Large intestine (tissue), 3 donors: ENCODE data around the gene SNAP23. TPM values are rescaled to one million over a fixed set of nuclear protein-coding genes. Genes with fewer than 3 reads are reported as not detected.

Experiments
- DNase-seq, 2 donors: peaks; one replicate each; pipeline versions ENCODE4 v3.0.0 to v3.0.0-alpha.2; 2013
- H3K27ac ChIP-seq: one replicate; pipeline ENCODE4 v1.5.1; 2013; ENCODE audit warnings: low read length
- H3K27me3 ChIP-seq: 2 replicates; pipeline ENCODE4 v1.6.1; 2013; ENCODE audit warnings: low read length; ENCODE audit not compliant: control insufficient read depth, insufficient read depth
- H3K36me3 ChIP-seq: 2 replicates; pipeline ENCODE4 v1.6.1; 2013; ENCODE audit warnings: low read length; ENCODE audit not compliant: control insufficient read depth, insufficient read depth
- H3K4me1 ChIP-seq: one replicate; pipeline ENCODE4 v1.6.1; 2013; ENCODE audit warnings: low read length; ENCODE audit not compliant: control insufficient read depth, insufficient read depth
- H3K4me3 ChIP-seq: one replicate; pipeline ENCODE4 v1.5.1; 2013; ENCODE audit warnings: low read length
- H3K9me3 ChIP-seq: one replicate; pipeline ENCODE4 v1.6.1; 2013; ENCODE audit warnings: mild to moderate bottlenecking, low read depth, low read length, moderate library complexity; ENCODE audit not compliant: control insufficient read depth
- WGBS: methylation state at CpG from one replicate; pipeline ENCODE4 v1.1.5; 2013; ENCODE audit warnings: low lambda C conversion rate; ENCODE audit not compliant: insufficient coverage; 5-methylcytosine and 5-hydroxymethylcytosine counted together
- polyA plus RNA-seq: library from polyadenylated mRNA; unstranded; fragments of 120-200 nt; gene quantifications from one replicate; pipeline ENCODE4 v1.2.1, GENCODE V29; 2013

Gene SNAP23
- polyA plus RNA-seq, 1 donor = 146 TPM

- peak overlapping the region; percentile 37 for H3K27ac ChIP-seq
- H3K36me3 ChIP-seq = peaks cover 3% of the 10 kb centered on the region
- peak; percentile 46 to 62 for DNase-seq
- H3K9me3 ChIP-seq = no peaks in the 10 kb centered on the region
- no peaks in the 10 kb centered on the region for H3K27me3 ChIP-seq
- 100% methylated on average over 1 of the region's 8 CpGs for WGBS
- H3K4me3 ChIP-seq = no peak overlapping the region
- peaks cover 2% of the 10 kb centered on the region for H3K4me1 ChIP-seq
Observed at GRCh38 chr15:42457445-42458442, 37.7 kb upstream of the SNAP23 start.

DNA sequence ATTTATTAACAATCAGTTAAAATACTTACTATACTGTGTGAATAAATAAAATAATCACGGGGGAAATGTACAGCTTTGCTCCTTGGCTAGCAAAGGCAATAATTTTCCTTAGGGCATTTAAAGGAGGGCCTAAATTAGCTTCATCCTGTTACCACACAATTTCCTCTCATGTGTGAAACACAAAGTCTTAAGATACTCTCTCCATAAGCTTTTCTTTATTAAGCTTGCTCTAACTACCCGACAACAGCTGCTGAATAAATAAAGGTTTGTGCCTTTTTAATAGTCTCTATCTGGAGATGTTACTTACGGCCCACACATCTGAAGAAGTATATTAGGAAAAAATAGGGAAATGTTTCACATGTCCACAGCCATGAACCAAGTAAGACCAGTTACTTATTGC is 34.2 kb upstream of the SNAP23 start:
- H3K27ac ChIP-seq = no peak overlapping the region
- H3K4me1 ChIP-seq = peaks cover 11% of the 10 kb centered on the region
- no peak overlapping the region for H3K4me3 ChIP-seq
- DNase-seq = no peak
- no peaks in the 10 kb centered on the region for H3K27me3 ChIP-seq
- no CpG with 5 or more reads among the region's 3 CpGs for WGBS
- no peaks in the 10 kb centered on the region for H3K9me3 ChIP-seq
- peaks cover 25% of the 10 kb centered on the region for H3K36me3 ChIP-seq

DNA sequence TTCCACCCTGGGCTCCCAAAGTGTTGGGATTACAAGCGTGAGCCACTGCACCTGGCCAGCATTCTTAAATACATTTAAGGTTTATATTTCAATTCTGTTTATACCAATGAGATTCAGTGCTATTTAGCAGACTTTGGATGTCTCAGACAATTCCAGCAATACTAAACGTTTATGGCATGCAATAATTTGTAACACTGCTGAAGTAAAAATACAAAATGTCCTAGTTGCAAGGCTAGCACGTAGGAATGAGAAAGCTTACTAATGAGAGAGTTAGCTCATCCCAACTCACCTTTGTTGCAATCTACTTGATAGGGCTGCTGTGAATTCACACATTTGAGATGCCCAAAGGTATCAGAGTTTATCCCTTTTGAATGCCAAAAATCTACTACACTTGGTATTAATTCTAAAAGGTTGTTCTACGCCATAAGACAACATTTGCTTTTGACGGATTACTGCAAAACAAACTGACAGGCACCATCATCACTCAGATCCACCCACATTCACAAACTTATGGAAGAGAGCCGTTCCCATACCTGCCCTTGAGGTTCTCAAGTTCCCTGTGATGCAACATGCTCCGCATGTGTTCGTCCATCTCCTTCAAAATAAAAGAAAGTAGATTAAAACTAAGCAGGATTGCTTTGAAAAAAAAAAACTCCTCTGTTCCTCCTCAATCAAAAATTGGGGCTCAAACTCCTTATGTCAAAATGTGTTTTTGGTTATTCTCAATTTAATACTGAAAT is 29.7 kb upstream of the SNAP23 start:
- peak; percentile 9 to 48 for DNase-seq
- Histone ChIP-seq H3K27ac (peak overlapping the region; percentile 51), H3K4me3 (no peak overlapping the region), H3K27me3 (no peaks in the 10 kb centered on the region), H3K36me3 (peaks cover 32% of the 10 kb centered on the region), H3K9me3 (no peaks in the 10 kb centered on the region), H3K4me1 (peaks cover 9% of the 10 kb centered on the region)
- WGBS = 57% methylated on average over 1 of the region's 8 CpGs

GRCh38 chr15:42471002-42471401 is 24.4 kb upstream of the SNAP23 start:
- peaks cover 13% of the 10 kb centered on the region for H3K36me3 ChIP-seq
- WGBS = 82% methylated on average over 3 of the region's 3 CpGs
- no peaks in the 10 kb centered on the region for H3K4me1 ChIP-seq
- no peak for DNase-seq
- H3K4me3 ChIP-seq = no peak overlapping the region
- no peak overlapping the region for H3K27ac ChIP-seq
- no peaks in the 10 kb centered on the region for H3K27me3 ChIP-seq
- H3K9me3 ChIP-seq = no peaks in the 10 kb centered on the region

DNA sequence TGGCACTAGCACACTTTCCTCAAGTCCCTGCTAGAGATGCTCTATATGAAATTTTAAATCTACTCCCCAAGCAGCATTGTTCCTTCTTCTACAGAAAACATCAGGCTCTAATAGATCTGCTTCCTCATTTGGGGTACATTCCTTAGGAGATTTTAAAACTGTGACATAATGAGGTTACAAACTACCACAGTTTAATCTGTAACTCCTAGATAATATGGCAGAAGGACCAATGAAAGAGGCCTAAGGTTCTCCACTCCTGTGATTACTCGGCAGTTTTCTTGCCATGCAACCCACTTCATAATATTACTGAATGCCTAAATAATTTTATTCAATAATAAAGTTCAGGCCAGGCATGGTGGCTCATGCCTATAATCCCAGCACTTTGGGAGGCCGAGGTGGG is 20.6 kb upstream of the SNAP23 start:
- no CpG with 5 or more reads among the region's 2 CpGs for WGBS
- Histone ChIP-seq H3K4me1 (no peaks in the 10 kb centered on the region), H3K9me3 (no peaks in the 10 kb centered on the region), H3K36me3 (peaks cover 10% of the 10 kb centered on the region), H3K27ac (no peak overlapping the region), H3K4me3 (no peak overlapping the region), H3K27me3 (no peaks in the 10 kb centered on the region)
- no peak for DNase-seq

- WGBS = no CpG with 5 or more reads among the region's 6 CpGs
- H3K9me3 ChIP-seq = no peaks in the 10 kb centered on the region
- H3K4me1 ChIP-seq = no peaks in the 10 kb centered on the region
- H3K27ac ChIP-seq = no peak overlapping the region
- no peak overlapping the region for H3K4me3 ChIP-seq
- DNase-seq = no peak
- H3K36me3 ChIP-seq = peaks cover 2% of the 10 kb centered on the region
- H3K27me3 ChIP-seq = no peaks in the 10 kb centered on the region
Observed at GRCh38 chr15:42482701-42483100, 12.7 kb upstream of the SNAP23 start.

GRCh38 chr15:42483677-42484076 is 11.8 kb upstream of the SNAP23 start:
- no peak overlapping the region for H3K27ac ChIP-seq
- H3K9me3 ChIP-seq = no peaks in the 10 kb centered on the region
- no peak overlapping the region for H3K4me3 ChIP-seq
- DNase-seq = no peak
- WGBS = 100% methylated on average over 1 of the region's 1 CpG
- no peaks in the 10 kb centered on the region for H3K4me1 ChIP-seq
- H3K27me3 ChIP-seq = no peaks in the 10 kb centered on the region
- H3K36me3 ChIP-seq = peaks cover 2% of the 10 kb centered on the region

GRCh38 chr15:42490291-42490670 is 5.2 kb upstream of the SNAP23 start:
- peak in 1 of 2 donors; percentile 50 for DNase-seq
- peak overlapping the region; percentile 91 for H3K4me3 ChIP-seq
- peaks cover 10% of the 10 kb centered on the region for H3K4me1 ChIP-seq
- H3K27me3 ChIP-seq = no peaks in the 10 kb centered on the region
- H3K36me3 ChIP-seq = no peaks in the 10 kb centered on the region
- H3K27ac ChIP-seq = peak overlapping the region; percentile 93
- no peaks in the 10 kb centered on the region for H3K9me3 ChIP-seq
- 0% methylated on average over 1 of the region's 11 CpGs for WGBS

DNA sequence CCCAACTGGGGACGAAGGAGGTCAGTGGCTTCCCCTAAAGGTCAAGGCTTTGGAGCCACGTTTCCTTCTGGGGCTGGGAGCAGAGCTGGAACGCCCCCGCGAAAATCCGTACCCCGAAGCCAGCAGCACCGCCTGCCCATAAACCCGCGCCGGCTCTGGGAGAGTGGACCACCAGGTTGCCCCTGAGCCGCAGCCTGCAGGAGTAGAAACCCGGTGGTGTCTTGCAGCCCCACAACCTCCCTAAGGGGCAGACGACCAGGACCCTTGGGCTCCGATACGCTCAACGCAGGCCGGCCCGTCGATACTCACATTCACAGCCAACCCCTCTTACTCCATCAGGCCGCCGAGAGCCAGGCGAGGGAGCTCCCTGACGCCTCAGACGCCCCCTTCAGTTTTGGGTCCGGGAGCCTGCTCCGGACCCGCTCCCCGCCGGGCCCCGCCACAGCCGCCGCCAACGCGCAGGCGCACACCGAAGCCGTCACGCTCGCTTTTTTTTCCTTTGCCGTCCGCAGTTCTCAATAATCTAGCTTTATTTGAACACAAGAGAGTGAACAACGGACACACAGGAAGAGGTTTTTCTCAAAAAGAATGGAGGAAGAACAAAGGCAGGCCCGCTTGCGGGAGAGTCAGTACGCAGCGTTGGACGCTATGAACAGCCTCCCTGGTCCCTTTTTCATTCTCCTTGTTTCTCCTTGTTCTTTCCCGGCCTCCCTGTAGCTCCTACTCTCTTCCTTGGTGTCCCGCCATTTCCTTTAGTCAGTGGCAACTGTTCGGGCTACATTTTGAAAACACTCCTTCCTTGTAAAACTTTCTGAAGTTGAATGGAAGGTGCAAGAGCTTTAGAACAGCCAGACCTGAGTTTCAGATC is 4.5 kb upstream of the SNAP23 start, which contains the start of gene ZNF106:
ZNF106 (minus strand) TSS at position 471 of the 868 bp plus-strand sequence. CDS start 18,852 bp downstream, outside the sequence.
- no peaks in the 10 kb centered on the region for H3K27me3 ChIP-seq
- no peaks in the 10 kb centered on the region for H3K36me3 ChIP-seq
- H3K9me3 ChIP-seq = no peaks in the 10 kb centered on the region
- peak within 1 kb of the TSS; percentile 91 for H3K4me3 ChIP-seq
- H3K27ac ChIP-seq = peak within 1 kb of the TSS; percentile 93
- WGBS = 0% methylated on average over 4 of the region's 51 CpGs
- DNase-seq = peak; percentile 90 to 93
- peaks cover 10% of the 10 kb centered on the region for H3K4me1 ChIP-seq
